ENCODE results near the gene RYR1.

DNA sequence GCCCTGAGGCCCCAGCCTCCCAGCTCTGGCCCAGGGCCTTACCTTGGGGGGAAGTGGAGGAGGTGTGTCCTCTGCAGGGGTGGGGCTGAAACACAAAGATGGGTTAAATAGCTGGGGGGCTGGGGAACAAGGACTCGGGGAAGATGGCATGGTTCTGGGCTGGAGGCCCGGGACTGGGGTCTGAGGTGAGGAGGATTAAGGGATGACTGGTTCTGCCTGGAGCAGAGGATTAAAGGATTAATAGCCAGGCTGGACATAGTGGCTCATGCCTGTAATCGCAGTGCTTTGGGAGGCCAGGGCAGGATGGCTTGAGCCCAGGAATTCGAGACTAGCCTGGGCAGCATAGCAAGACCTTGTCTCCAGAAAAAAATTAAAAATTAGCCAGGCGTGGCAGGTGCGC is 172.6 kb downstream of the RYR1 start:
- TF ChIP-seq POLR2A (IDR thresholded peaks at IDR 0.05) (no peak), CTCF (IDR thresholded peaks at IDR 0.05) (no peak)
